ENCODE measurements around the gene TPPP3.

- TF ChIP-seq CTCF (IDR thresholded peaks at IDR 0.05) (no peak), POLR2AphosphoS5 (IDR thresholded peaks at IDR 0.05) (no peak), EP300 (IDR thresholded peaks at IDR 0.05) (no peak), POLR2A (IDR thresholded peaks at IDR 0.05) (no peak)
Measured at GRCh38 chr16:67394155-67395104, 1.1 kb upstream of the TPPP3 start.
